ENCODE measurements around the gene IGFL3.
"Not testable (repeated sequence)": the region's sequence is repeated elsewhere in the genome, so short reads cannot be mapped to it uniquely, and the experiment has no call there.

Gene IGFL3

DNA sequence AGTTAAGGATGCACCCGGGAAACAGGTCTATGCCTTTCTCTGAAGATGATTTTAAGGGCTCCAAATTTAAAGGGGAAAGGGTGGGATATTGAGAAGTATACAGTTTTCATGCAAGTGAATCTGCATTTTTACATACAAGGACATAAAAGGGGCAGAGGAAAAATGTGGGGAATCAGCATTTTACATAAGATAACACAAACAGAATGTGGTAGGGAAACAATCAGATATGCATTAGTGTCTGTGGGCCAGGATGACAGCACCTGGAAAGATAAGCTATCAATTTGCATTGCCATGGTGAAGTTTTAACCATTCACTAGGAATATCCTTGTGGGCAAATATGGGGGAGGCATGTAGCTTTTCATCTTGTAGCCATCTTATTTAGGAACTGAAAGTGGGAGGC, 24.1 kb downstream of the IGFL3 start:
- H3K4me3 ChIP-seq (ENCODE audit: low read depth, low read length): no peak overlapping the region
- H3K36me3 ChIP-seq (ENCODE audit: control insufficient read depth, insufficient read depth, low read length): no peaks in the 10 kb centered on the region
- H3K27me3 ChIP-seq (ENCODE audit: control insufficient read depth, insufficient read depth, low read length): no peaks in the 10 kb centered on the region
- H3K4me1 ChIP-seq (ENCODE audit: control insufficient read depth, insufficient read depth, low read length): no peaks in the 10 kb centered on the region
- peaks cover 10% of the 10 kb centered on the region; the same call in 1 of the 2 replicates for H3K9me3 ChIP-seq (ENCODE audit: control insufficient read depth, insufficient read depth, low read depth, low read length)
- H3K27ac ChIP-seq (ENCODE audit: low read depth, low read length): no peak overlapping the region
- H3K9ac ChIP-seq (ENCODE audit: low read length): no peak overlapping the region

DNA sequence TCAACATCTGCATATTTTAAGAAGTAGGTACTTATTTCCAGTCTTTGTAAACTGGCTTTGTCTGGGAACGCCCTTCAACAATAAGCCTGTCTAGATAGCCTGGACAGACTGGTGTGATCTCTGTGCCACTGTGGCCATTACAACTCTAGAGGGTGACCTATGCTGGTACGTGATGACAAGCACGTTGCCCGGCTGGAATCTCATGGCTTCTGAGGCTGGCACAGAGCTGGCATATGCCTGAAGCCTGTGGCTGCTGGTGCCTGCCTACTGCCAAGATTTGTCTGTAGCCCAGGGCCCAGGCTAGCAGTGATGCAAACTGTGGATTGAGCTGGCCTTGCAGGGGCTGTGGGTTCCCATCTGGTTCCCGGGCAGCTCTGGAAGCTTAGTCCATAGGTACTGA, 34.0 kb downstream of the IGFL3 start:
- no peak overlapping the region for H3K9ac ChIP-seq (ENCODE audit: low read length)
- H3K4me3 ChIP-seq (ENCODE audit: low read depth, low read length): no peak overlapping the region
- H3K9me3 ChIP-seq (ENCODE audit: control insufficient read depth, insufficient read depth, low read depth, low read length): peaks cover 16% of the 10 kb centered on the region
- no peaks in the 10 kb centered on the region for H3K36me3 ChIP-seq (ENCODE audit: control insufficient read depth, insufficient read depth, low read length)
- H3K27ac ChIP-seq (ENCODE audit: low read depth, low read length): no peak overlapping the region
- H3K4me1 ChIP-seq (ENCODE audit: control insufficient read depth, insufficient read depth, low read length): no peaks in the 10 kb centered on the region
- H3K27me3 ChIP-seq (ENCODE audit: control insufficient read depth, insufficient read depth, low read length): no peaks in the 10 kb centered on the region

- Histone ChIP-seq H3K36me3 (ENCODE audit: control insufficient read depth, insufficient read depth, low read length) (no peaks in the 10 kb centered on the region), H3K4me3 (ENCODE audit: low read depth, low read length) (no peak overlapping the region), H3K27me3 (ENCODE audit: control insufficient read depth, insufficient read depth, low read length) (no peaks in the 10 kb centered on the region), H3K4me1 (ENCODE audit: control insufficient read depth, insufficient read depth, low read length) (no peaks in the 10 kb centered on the region), H3K9me3 (ENCODE audit: control insufficient read depth, insufficient read depth, low read depth, low read length) (peaks cover 16% of the 10 kb centered on the region), H3K9ac (ENCODE audit: low read length) (no peak overlapping the region), H3K27ac (ENCODE audit: low read depth, low read length) (no peak overlapping the region)
Measured at GRCh38 chr19:46089432-46089831, 35.1 kb downstream of the IGFL3 start.

- H3K9ac ChIP-seq (ENCODE audit: low read length): no peak overlapping the region
Measured at GRCh38 chr19:46088101-46088500, 36.4 kb downstream of the IGFL3 start.

DNA sequence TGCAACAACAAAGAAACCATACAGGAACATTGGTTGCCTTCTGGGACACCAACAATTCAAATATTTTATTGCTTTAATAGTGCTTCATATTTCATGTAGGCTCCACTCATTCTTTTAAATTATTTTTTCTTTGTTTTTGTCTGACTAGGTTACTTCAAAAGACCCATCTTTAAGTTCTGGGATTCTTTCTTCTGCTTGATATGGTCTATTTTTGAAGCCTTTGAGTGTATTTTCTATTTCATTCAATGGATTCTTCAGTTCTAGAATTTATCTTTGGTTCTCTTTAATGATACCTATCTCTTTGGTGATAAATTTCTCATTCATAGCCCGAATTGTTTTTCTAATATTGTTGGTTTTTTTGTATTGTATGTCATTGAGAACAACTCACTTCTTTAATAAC, 38.6 kb downstream of the IGFL3 start:
- Histone ChIP-seq H3K9ac (ENCODE audit: low read length) (no peak overlapping the region), H3K4me3 (ENCODE audit: low read depth, low read length) (no peak overlapping the region), H3K4me1 (ENCODE audit: control insufficient read depth, insufficient read depth, low read length) (peaks cover 4% of the 10 kb centered on the region; the same call in 1 of the 2 replicates), H3K27me3 (ENCODE audit: control insufficient read depth, insufficient read depth, low read length) (no peaks in the 10 kb centered on the region), H3K36me3 (ENCODE audit: control insufficient read depth, insufficient read depth, low read length) (no peaks in the 10 kb centered on the region), H3K9me3 (ENCODE audit: control insufficient read depth, insufficient read depth, low read depth, low read length) (peaks cover 16% of the 10 kb centered on the region), H3K27ac (ENCODE audit: low read depth, low read length) (no peak overlapping the region)

More at GRCh38 chr19:46088101-46088500, 36.4 kb downstream of the IGFL3 start:
- H3K4me1 ChIP-seq (ENCODE audit: control insufficient read depth, insufficient read depth, low read length): no peaks in the 10 kb centered on the region
- H3K36me3 ChIP-seq (ENCODE audit: control insufficient read depth, insufficient read depth, low read length): no peaks in the 10 kb centered on the region
- no peak overlapping the region for H3K27ac ChIP-seq (ENCODE audit: low read depth, low read length)
- H3K9me3 ChIP-seq (ENCODE audit: control insufficient read depth, insufficient read depth, low read depth, low read length): peaks cover 16% of the 10 kb centered on the region
- no peaks in the 10 kb centered on the region for H3K27me3 ChIP-seq (ENCODE audit: control insufficient read depth, insufficient read depth, low read length)
- H3K4me3 ChIP-seq (ENCODE audit: low read depth, low read length): no peak overlapping the region

GRCh38 chr19:46082728-46083050, 41.8 kb downstream of the IGFL3 start:
- peaks cover 5% of the 10 kb centered on the region; the same call in 1 of the 2 replicates for H3K27me3 ChIP-seq (ENCODE audit: control insufficient read depth, insufficient read depth, low read length)
- H3K4me1 ChIP-seq (ENCODE audit: control insufficient read depth, insufficient read depth, low read length): peaks cover 4% of the 10 kb centered on the region; the same call in 1 of the 2 replicates
- H3K27ac ChIP-seq (ENCODE audit: low read depth, low read length): no peak overlapping the region
- H3K36me3 ChIP-seq (ENCODE audit: control insufficient read depth, insufficient read depth, low read length): no peaks in the 10 kb centered on the region
- H3K9me3 ChIP-seq (ENCODE audit: control insufficient read depth, insufficient read depth, low read depth, low read length): peaks cover 7% of the 10 kb centered on the region
- H3K4me3 ChIP-seq (ENCODE audit: low read depth, low read length): no peak overlapping the region
- no peak overlapping the region for H3K9ac ChIP-seq (ENCODE audit: low read length)

DNA sequence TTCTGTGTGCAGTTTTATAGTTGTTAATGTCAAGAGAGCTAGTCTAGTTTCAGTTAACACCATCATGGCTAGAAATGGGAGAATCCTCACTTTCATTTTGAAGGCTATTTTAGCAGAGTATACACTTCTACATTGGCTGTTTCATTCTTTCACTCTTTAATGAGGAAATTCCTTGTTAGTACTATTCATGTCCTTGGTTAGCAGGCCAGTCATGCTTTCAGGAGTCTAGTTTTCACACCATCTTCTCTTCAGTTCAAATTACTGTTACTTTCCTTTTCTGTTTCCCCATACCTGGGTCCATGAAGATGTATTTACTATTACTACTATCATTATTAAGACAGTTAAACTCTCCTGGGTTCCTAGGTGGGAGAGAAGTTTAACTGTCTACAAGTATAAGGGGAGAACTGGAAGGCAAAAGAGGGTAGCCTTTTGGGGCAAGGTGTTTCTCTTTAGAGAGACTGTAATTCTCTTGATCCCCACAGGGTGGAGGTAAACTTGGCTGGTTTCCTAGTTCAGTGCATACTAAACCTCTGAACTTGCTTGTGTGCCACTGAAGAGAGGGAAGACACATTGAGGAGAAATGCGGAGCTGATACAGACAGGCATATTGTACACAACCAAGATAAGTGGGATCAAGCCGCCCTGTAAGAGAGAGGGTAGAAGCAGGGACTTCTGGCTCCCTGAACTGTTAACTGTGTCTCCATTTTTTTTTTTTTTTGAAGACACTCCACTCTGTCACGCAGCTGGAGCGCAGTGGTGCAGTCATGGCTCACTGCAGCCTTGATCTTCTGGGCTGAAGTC, 42.4 kb downstream of the IGFL3 start:
- Histone ChIP-seq H3K4me1 (ENCODE audit: control insufficient read depth, insufficient read depth, low read length) (peaks cover 4% of the 10 kb centered on the region; the same call in 1 of the 2 replicates), H3K9me3 (ENCODE audit: control insufficient read depth, insufficient read depth, low read depth, low read length) (peaks cover 4% of the 10 kb centered on the region; the same call in 1 of the 2 replicates), H3K27ac (ENCODE audit: low read depth, low read length) (no peak overlapping the region), H3K4me3 (ENCODE audit: low read depth, low read length) (no peak overlapping the region), H3K27me3 (ENCODE audit: control insufficient read depth, insufficient read depth, low read length) (peaks cover 9% of the 10 kb centered on the region), H3K9ac (ENCODE audit: low read length) (no peak overlapping the region), H3K36me3 (ENCODE audit: control insufficient read depth, insufficient read depth, low read length) (no peaks in the 10 kb centered on the region)

DNA sequence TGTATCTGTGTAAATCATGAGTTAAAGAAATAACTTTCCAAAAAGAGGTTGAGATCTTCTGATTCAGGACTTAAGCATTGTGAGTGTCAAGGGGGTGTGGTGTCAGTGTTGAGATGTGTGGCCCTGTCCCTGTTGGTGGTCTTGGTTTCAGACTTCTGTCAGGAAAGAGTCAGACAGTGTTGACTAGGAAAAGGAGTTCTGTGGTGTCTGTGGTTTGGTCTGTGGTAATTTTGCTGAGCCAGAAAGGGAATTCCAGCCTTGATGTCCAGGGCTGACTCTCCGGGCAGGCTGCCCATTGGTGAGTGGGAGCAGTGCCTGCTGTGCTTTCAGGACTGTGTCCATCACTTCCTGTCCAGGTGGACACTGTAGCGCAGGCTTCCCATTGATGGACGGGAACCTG, 43.9 kb downstream of the IGFL3 start:
- peaks cover 4% of the 10 kb centered on the region; the same call in 1 of the 2 replicates for H3K4me1 ChIP-seq (ENCODE audit: control insufficient read depth, insufficient read depth, low read length)
- peaks cover 24% of the 10 kb centered on the region for H3K27me3 ChIP-seq (ENCODE audit: control insufficient read depth, insufficient read depth, low read length)
- H3K27ac ChIP-seq (ENCODE audit: low read depth, low read length): no peak overlapping the region
- no peaks in the 10 kb centered on the region for H3K36me3 ChIP-seq (ENCODE audit: control insufficient read depth, insufficient read depth, low read length)
- H3K4me3 ChIP-seq (ENCODE audit: low read depth, low read length): no peak overlapping the region
- H3K9me3 ChIP-seq (ENCODE audit: control insufficient read depth, insufficient read depth, low read depth, low read length): no peaks in the 10 kb centered on the region; the same call in 1 of the 2 replicates
- no peak overlapping the region for H3K9ac ChIP-seq (ENCODE audit: low read length)

- Histone ChIP-seq H3K4me3 (ENCODE audit: low read depth, low read length) (no peak overlapping the region), H3K9ac (ENCODE audit: low read length) (no peak overlapping the region), H3K9me3 (ENCODE audit: control insufficient read depth, insufficient read depth, low read depth, low read length) (no peaks in the 10 kb centered on the region; the same call in 1 of the 2 replicates), H3K27ac (ENCODE audit: low read depth, low read length) (no peak overlapping the region), H3K4me1 (ENCODE audit: control insufficient read depth, insufficient read depth, low read length) (peaks cover 4% of the 10 kb centered on the region; the same call in 1 of the 2 replicates), H3K27me3 (ENCODE audit: control insufficient read depth, insufficient read depth, low read length) (peaks cover 33% of the 10 kb centered on the region), H3K36me3 (ENCODE audit: control insufficient read depth, insufficient read depth, low read length) (no peaks in the 10 kb centered on the region)
Measured at GRCh38 chr19:46079576-46079975, 44.9 kb downstream of the IGFL3 start.

DNA sequence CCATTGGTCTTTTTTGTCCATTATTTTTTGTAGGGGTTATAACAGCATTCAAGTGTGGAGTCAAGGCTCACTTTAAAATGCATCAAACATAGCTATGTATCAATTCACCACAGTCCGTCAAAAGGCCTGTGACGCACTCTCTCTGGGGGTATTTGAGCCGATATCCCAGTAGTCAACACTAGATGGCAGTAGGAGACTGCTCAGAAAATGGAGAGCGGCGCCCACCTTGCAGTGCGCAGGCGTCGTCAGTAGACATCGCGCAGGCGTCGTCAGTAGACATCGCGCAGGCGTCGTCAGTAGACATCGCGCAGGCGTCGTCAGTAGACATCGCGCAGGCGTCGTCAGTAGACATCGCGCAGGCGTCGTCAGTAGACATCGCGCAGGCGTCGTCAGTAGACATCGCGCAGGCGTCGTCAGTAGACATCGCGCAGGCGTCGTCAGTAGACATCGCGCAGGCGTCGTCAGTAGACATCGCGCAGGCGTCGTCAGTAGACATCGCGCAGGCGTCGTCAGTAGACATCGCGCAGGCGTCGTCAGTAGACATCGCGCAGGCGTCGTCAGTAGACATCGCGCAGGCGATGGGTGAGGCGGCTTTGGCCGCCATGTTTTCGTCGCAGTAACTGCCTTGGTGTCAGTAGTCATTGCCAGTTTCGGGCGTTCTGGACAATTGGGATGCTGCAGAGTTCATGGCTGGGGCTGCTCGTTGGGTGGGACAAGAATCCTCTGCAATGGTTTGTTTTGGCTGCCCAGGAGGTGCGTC, 45.7 kb downstream of the IGFL3 start:
- H3K4me3 ChIP-seq (ENCODE audit: low read depth, low read length); H3K9me3 ChIP-seq (ENCODE audit: control insufficient read depth, insufficient read depth, low read depth, low read length); H3K36me3 ChIP-seq (ENCODE audit: control insufficient read depth, insufficient read depth, low read length); H3K9ac ChIP-seq (ENCODE audit: low read length); H3K27ac ChIP-seq (ENCODE audit: low read depth, low read length); H3K4me1 ChIP-seq (ENCODE audit: control insufficient read depth, insufficient read depth, low read length): not testable (repeated sequence)
- peaks cover 38% of the 10 kb centered on the region for H3K27me3 ChIP-seq (ENCODE audit: control insufficient read depth, insufficient read depth, low read length)

DNA sequence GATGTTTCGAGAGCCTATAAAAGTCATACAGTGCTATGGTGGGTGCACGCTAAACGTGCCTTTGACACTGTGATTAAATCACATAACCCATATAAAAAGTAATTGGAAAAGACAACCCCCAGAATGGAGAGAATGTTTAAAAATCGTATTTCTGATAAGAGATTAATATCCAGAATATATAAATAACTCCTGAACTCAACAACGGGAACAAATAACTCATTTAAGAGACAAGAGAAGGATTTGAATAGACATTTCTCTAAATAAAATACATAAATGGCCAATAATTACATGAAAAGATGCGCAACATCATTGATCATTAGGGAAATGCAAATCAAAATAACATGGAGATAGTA, 46.7 kb downstream of the IGFL3 start:
- Histone ChIP-seq H3K27ac (ENCODE audit: low read depth, low read length) (no peak overlapping the region), H3K9ac (ENCODE audit: low read length) (no peak overlapping the region), H3K27me3 (ENCODE audit: control insufficient read depth, insufficient read depth, low read length) (peaks cover 45% of the 10 kb centered on the region), H3K9me3 (ENCODE audit: control insufficient read depth, insufficient read depth, low read depth, low read length) (no peaks in the 10 kb centered on the region; the same call in 1 of the 2 replicates), H3K4me1 (ENCODE audit: control insufficient read depth, insufficient read depth, low read length) (peaks cover 4% of the 10 kb centered on the region; the same call in 1 of the 2 replicates), H3K36me3 (ENCODE audit: control insufficient read depth, insufficient read depth, low read length) (no peaks in the 10 kb centered on the region), H3K4me3 (ENCODE audit: low read depth, low read length) (no peak overlapping the region)

Data from HUES6 (cell line).